SK-N-DZ (cell line): Measurements from ENCODE around the gene SERPINC1.
"Not testable (repeated sequence)": the region's sequence is repeated elsewhere in the genome, so short reads cannot be mapped to it uniquely, and the experiment has no call there.

Source experiments
- DNase-seq: peaks from one replicate; pipeline ENCODE4 v3.0.0-alpha.2; 2015; ENCODE audit warnings: low spot score
- small RNA-seq, 2 experiments: library from RNA; depleted of rRNA; stranded (forward); fragments of <200 nt; gene quantifications; one replicate each; pipeline ENCODE3, GENCODE V24; 2014

Gene SERPINC1

GRCh38 chr1:173863224-173864161, 53.6 kb downstream of the SERPINC1 start:
- no peak for DNase-seq

- no peak for DNase-seq
These were observed 54.3 kb downstream of the SERPINC1 start for GRCh38 chr1:173862769-173863223.

GRCh38 chr1:173862146-173862768, 54.9 kb downstream of the SERPINC1 start:
- DNase-seq, result not testable (repeated sequence)

GRCh38 chr1:173861731-173862145, 55.4 kb downstream of the SERPINC1 start:
- no peak for DNase-seq

- no peak for DNase-seq
These were observed 57.1 kb downstream of the SERPINC1 start for GRCh38 chr1:173860065-173860464.

GRCh38 chr1:173859547-173859946, 57.6 kb downstream of the SERPINC1 start:
- not testable (repeated sequence) for DNase-seq

- no peak for DNase-seq
These were observed 59.7 kb downstream of the SERPINC1 start for GRCh38 chr1:173857363-173857917.

GRCh38 chr1:173856903-173857302, 60.2 kb downstream of the SERPINC1 start:
- DNase-seq, result no peak

- DNase-seq, result no peak
These were observed 61.1 kb downstream of the SERPINC1 start for GRCh38 chr1:173856014-173856413.

Small RNA genes within 50 kb of the gene (small RNA-seq; reads per million reads assigned to genes)
- 0.03 to 0.04 reads per million in 2 experiments for gene RNA5SP67
